ENCODE data around the gene TRIM13. TPM values are rescaled to one million over a fixed set of nuclear protein-coding genes. Genes with fewer than 3 reads are reported as not detected.
A peak's percentile ranks its signal among the peaks of the same experiment; 100 is the strongest.
"Not testable (repeated sequence)": the region's sequence is repeated elsewhere in the genome, so short reads cannot be mapped to it uniquely, and the experiment has no call there.

Gene TRIM13
- total RNA-seq, 1 donor from 2014 or later, result 34.9 TPM

DNA sequence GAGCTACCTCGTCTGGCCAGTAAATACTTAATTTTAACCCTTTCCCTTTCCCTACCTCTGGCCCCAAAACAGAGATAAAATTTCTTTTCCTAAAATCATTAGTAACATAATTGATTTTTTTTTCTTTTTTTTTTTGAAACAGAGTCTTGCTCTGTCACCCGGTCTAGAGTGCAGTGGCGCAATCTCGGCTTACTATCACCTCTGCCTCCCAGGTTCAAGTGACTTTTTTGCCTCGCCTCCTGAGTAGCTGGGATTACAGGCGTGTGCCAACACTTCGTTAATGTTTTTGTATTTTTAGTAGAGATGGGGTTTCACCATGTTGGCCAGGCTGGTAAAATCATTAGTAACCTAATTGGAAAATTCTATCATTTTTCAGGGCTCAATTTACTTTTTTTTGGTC is 10.4 kb upstream of the TRIM13 start:
- TF ChIP-seq, protein P1, sequence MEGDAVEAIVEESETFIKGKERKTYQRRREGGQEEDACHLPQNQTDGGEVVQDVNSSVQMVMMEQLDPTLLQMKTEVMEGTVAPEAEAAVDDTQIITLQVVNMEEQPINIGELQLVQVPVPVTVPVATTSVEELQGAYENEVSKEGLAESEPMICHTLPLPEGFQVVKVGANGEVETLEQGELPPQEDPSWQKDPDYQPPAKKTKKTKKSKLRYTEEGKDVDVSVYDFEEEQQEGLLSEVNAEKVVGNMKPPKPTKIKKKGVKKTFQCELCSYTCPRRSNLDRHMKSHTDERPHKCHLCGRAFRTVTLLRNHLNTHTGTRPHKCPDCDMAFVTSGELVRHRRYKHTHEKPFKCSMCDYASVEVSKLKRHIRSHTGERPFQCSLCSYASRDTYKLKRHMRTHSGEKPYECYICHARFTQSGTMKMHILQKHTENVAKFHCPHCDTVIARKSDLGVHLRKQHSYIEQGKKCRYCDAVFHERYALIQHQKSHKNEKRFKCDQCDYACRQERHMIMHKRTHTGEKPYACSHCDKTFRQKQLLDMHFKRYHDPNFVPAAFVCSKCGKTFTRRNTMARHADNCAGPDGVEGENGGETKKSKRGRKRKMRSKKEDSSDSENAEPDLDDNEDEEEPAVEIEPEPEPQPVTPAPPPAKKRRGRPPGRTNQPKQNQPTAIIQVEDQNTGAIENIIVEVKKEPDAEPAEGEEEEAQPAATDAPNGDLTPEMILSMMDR (IDR thresholded peaks at IDR 0.05; ENCODE audit: unreplicated experiment), result no peak
- no peak overlapping the region for H3K27ac Mint-ChIP-seq (ENCODE audit: unreplicated experiment)
- H3K4me1 Mint-ChIP-seq (ENCODE audit: unreplicated experiment), result no peaks in the 10 kb centered on the region
- DNase-seq (ENCODE audit: low spot score), result no peak
- H3K36me3 Mint-ChIP-seq (ENCODE audit: low read depth, unreplicated experiment), result no peaks in the 10 kb centered on the region
- H3K4me3 Mint-ChIP-seq (ENCODE audit: unreplicated experiment), result no peak overlapping the region
- no peaks in the 10 kb centered on the region for H3K27me3 Mint-ChIP-seq (ENCODE audit: unreplicated experiment)
- H3K9me3 Mint-ChIP-seq (ENCODE audit: unreplicated experiment), result no peaks in the 10 kb centered on the region

DNA sequence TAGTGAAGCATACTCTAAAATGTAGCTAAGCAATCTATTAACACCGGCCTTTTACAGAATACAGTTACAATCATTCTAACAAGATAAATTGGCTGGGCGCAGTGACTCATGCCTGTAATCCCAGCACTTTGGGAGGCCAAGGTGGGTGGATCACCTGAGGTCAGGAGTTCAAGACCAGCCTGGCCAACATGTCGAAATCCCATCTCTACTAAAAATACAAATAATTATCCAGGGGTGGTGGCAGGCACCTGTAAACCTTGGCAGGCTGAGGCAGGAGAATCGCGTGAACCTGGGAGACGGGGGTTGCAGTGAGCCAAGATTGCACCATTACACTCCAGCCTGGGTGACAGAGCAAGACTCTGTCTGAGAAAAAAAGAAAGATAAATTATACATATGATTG is 6.2 kb upstream of the TRIM13 start:
- H3K4me3 Mint-ChIP-seq (ENCODE audit: unreplicated experiment); H3K9me3 Mint-ChIP-seq (ENCODE audit: unreplicated experiment); H3K27me3 Mint-ChIP-seq (ENCODE audit: unreplicated experiment); H3K36me3 Mint-ChIP-seq (ENCODE audit: low read depth, unreplicated experiment); DNase-seq (ENCODE audit: low spot score); H3K27ac Mint-ChIP-seq (ENCODE audit: unreplicated experiment); H3K4me1 Mint-ChIP-seq (ENCODE audit: unreplicated experiment): not testable (repeated sequence)

DNA sequence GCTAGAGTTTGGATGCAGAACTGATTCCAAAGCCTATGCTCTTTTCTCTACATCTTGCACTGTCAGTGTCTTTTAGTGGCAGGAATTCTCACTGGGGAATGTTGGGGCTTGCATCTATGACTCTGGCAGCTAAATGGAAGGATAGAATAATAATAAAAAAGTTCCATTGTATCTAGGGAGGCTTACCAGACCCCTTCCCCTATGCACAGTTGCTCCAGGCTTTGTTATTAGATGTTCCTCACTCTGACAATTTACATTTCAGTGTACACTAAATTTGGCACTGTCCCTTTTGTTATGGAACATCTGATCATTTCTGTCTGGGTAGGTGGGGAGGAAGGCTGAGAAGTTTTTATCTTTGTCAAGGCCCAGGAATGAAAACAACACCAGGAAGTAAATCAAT is 3.7 kb upstream of the TRIM13 start:
- Mint-ChIP-seq H3K9me3 (ENCODE audit: unreplicated experiment) (no peaks in the 10 kb centered on the region), H3K27me3 (ENCODE audit: unreplicated experiment) (peaks cover 4% of the 10 kb centered on the region), H3K27ac (ENCODE audit: unreplicated experiment) (no peak overlapping the region), H3K4me1 (ENCODE audit: unreplicated experiment) (peaks cover 6% of the 10 kb centered on the region), H3K4me3 (ENCODE audit: unreplicated experiment) (no peak overlapping the region), H3K36me3 (ENCODE audit: low read depth, unreplicated experiment) (peaks cover 10% of the 10 kb centered on the region)
- no peak for DNase-seq (ENCODE audit: low spot score)
- TF ChIP-seq, protein P1 (IDR thresholded peaks at IDR 0.05; ENCODE audit: unreplicated experiment), result no peak

DNA sequence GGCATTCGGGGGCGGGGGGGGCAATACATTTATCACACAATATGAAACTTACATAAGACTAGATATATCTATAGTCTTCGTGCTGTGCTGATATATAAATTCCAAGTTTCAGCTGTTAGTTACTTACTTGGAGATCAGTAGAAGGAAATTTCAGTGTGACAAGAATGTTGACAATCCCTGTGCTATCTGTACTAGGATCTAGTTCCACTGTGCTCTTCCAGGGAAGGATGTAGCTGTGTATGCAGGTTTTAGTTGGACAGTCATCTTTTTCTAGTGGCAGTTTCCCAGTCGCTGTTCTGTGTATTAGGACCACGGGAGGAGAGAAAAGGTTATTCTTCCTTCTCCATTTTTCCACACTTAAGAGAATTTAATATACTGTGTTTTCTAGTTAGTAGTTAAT is 3.2 kb upstream of the TRIM13 start:
- Mint-ChIP-seq H3K4me1 (ENCODE audit: unreplicated experiment) (peaks cover 11% of the 10 kb centered on the region), H3K36me3 (ENCODE audit: low read depth, unreplicated experiment) (peaks cover 13% of the 10 kb centered on the region), H3K9me3 (ENCODE audit: unreplicated experiment) (no peaks in the 10 kb centered on the region), H3K27ac (ENCODE audit: unreplicated experiment) (no peak overlapping the region), H3K27me3 (ENCODE audit: unreplicated experiment) (peaks cover 4% of the 10 kb centered on the region), H3K4me3 (ENCODE audit: unreplicated experiment) (no peak overlapping the region)
- DNase-seq (ENCODE audit: low spot score), result no peak
- TF ChIP-seq, protein P1 (IDR thresholded peaks at IDR 0.05; ENCODE audit: unreplicated experiment), result no peak

DNA sequence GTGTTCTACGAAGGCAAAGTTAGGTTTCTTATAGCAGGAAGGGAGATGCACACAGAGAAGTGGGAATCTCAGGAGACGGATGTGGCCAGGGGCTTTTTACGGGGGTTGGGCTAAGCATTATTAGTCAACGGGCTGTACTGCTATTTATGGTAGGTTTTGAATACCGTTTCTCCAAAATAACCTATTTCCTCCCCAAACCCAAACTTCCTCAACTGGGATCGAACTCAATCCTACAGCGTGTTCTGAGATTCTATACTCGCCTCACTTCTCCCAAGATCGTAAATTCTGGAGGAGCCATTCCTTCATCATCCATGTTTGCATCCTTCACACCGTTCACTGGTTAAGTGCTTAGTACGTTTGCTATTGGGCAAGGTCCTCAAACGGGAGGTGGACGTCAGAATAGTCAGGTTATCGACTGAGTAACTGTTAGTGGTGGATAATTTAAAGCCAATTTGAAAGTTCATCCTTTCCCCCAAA is 1.2 kb upstream of the TRIM13 start:
- H3K27me3 Mint-ChIP-seq (ENCODE audit: unreplicated experiment), result peaks cover 5% of the 10 kb centered on the region
- peaks cover 18% of the 10 kb centered on the region for H3K4me1 Mint-ChIP-seq (ENCODE audit: unreplicated experiment)
- TF ChIP-seq, protein P1 (IDR thresholded peaks at IDR 0.05; ENCODE audit: unreplicated experiment), result no peak
- H3K9me3 Mint-ChIP-seq (ENCODE audit: unreplicated experiment), result no peaks in the 10 kb centered on the region
- peak overlapping the region; percentile 82 for H3K27ac Mint-ChIP-seq (ENCODE audit: unreplicated experiment)
- peaks cover 13% of the 10 kb centered on the region for H3K36me3 Mint-ChIP-seq (ENCODE audit: low read depth, unreplicated experiment)
- no peak for DNase-seq (ENCODE audit: low spot score)
- peak overlapping the region; percentile 91 for H3K4me3 Mint-ChIP-seq (ENCODE audit: unreplicated experiment)
